CD4-positive, alpha-beta T cell (primary cell): ENCODE results near the gene CACNG8. TPM values are rescaled to one million over a fixed set of nuclear protein-coding genes. Genes with fewer than 3 reads are reported as not detected.

ENCODE experiments used
- ATAC-seq: fragments of 200-7000 bp; cut with Tn5 transposase; one replicate; pipeline ENCODE4 v1.10.0; 2022; ENCODE audit warnings: mild to moderate bottlenecking; ENCODE audit not compliant: poor library complexity
- CTCF ChIA-PET: fragments of 350-600 bp; sonication (Branson Sonifier 250); formaldehyde crosslinking; loops from one replicate; lab custom pipeline; 2021; ENCODE audit warnings: antibody characterized with exemption, inconsistent platforms; lab: Charles Lee
- POLR2A ChIA-PET: fragments of 350-600 bp; sonication (Branson Sonifier 250); formaldehyde crosslinking; loops from one replicate; lab custom pipeline; 2021; ENCODE audit warnings: antibody characterized with exemption, inconsistent platforms; lab: Charles Lee
- DNase-seq, 14 experiments: peaks; one replicate each; pipeline ENCODE4 v3.0.0-alpha.2; 2013 to 2020; ENCODE audit warnings: mixed read lengths in 2 of 14
- H3K27ac ChIP-seq, 2 donors: one replicate each; pipeline versions ENCODE4 v1.5.1 to v1.7.0; 2013; ENCODE audit warnings: low read length in 2 of 2, low read depth in 1 of 2, mild to moderate bottlenecking in 1 of 2
- H3K27me3 ChIP-seq, 2 experiments: 1 replicate in 1 of 2; 2 replicates in 1 of 2; pipeline versions ENCODE4 v1.6.1 to v1.7.0; 2013; ENCODE audit warnings: low read length in 2 of 2, control low read depth in 1 of 2, mild to moderate bottlenecking in 1 of 2, moderate library complexity in 1 of 2; ENCODE audit not compliant: insufficient read depth in 2 of 2, control insufficient read depth in 1 of 2
- H3K36me3 ChIP-seq: one replicate; pipeline ENCODE4 v1.6.1; 2013; ENCODE audit warnings: low read length, control low read depth; ENCODE audit not compliant: insufficient read depth
- H3K4me1 ChIP-seq: one replicate; pipeline ENCODE4 v1.6.1; 2013; ENCODE audit warnings: low read length, control low read depth; ENCODE audit not compliant: insufficient read depth
- H3K4me3 ChIP-seq: one replicate; pipeline ENCODE4 v1.5.1; 2013; ENCODE audit warnings: mild to moderate bottlenecking, low read length, moderate library complexity
- H3K9me3 ChIP-seq, 2 experiments: 1 replicate in 1 of 2; 2 replicates in 1 of 2; pipeline versions ENCODE4 v1.6.1 to v1.7.0; 2013; ENCODE audit warnings: low read length in 2 of 2, mild to moderate bottlenecking in 2 of 2, control low read depth in 1 of 2, moderate library complexity in 1 of 2; ENCODE audit not compliant: control insufficient read depth in 1 of 2, insufficient read depth in 1 of 2
- H3K27ac Mint-ChIP-seq: one replicate; pipeline ENCODE4 v1.8.0; 2020; ENCODE audit warnings: mixed read lengths
- H3K27me3 Mint-ChIP-seq: one replicate; pipeline ENCODE4 v1.8.0; 2021; ENCODE audit warnings: mixed read lengths
- H3K36me3 Mint-ChIP-seq: one replicate; pipeline ENCODE4 v1.8.0; 2021; ENCODE audit warnings: low read depth, mixed read lengths
- H3K4me1 Mint-ChIP-seq: one replicate; pipeline ENCODE4 v1.8.0; 2021; ENCODE audit warnings: low read depth, mixed read lengths
- H3K4me3 Mint-ChIP-seq: one replicate; pipeline ENCODE4 v1.8.0; 2020; ENCODE audit warnings: mild to moderate bottlenecking, mixed read lengths
- H3K9me3 Mint-ChIP-seq: one replicate; pipeline ENCODE4 v1.8.0; 2020; ENCODE audit warnings: mixed read lengths
- CTCF ChIP-seq: fragments of 200-600 bp; IDR thresholded peaks from one replicate; pipeline ENCODE4 v1.8.0; 2022; ENCODE audit warnings: antibody characterized with exemption, mild to moderate bottlenecking
- intact Hi-C, 2 experiments: fragments of 100-400 bp; cut with DNase I in 1 of 2; cut with micrococcal nuclease in 1 of 2; formaldehyde crosslinking; loops; one replicate each; pipeline versions ENCODE4 v1.15.1 to v1.9.0; 2023 to 2025; cut with DNase I, micrococcal nuclease
- total RNA-seq, 174 experiments: library from RNA in 2 of 174; stranded (reverse) in 2 of 174; gene quantifications; one replicate each; pipeline ENCODE4 v1.2.3 and lab custom pipeline; 2021 to 2026

Gene CACNG8
- total RNA-seq, 2 experiments from 2014 or later, result not detected

DNA sequence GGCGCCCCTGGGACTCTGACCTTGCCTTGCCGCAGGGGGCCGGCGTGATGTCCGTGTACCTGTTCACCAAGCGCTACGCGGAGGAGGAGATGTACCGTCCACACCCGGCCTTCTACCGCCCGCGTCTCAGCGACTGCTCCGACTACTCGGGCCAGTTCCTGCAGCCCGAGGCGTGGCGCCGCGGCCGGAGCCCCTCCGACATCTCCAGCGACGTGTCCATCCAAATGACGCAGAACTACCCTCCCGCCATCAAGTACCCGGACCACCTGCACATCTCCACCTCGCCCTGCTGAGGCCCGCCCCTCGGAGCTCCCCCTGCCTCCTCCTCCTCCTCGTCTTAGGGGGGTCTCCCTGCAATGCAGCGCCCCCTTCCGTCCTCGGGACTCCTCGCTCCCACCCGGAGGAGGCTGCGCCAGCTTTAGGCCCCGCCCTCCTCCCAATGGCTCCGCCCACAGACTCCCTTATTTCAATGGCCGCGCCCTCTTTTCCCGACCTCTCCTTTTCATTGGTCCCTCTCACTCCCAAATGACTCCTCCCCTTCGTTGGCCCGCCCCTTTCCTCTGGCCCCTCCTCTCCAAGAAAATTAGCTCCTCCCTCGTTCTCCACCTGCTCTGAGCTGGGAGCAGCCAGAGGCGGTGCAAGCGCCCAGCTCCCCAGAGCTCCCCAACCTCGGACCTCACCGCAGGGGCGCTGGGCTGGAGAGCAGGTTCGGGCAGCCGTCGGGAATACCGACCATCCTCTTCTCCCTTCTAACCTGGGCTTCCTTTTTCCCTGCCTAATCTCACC lies 20.5 kb upstream of the CACNG8 start:
- H3K27me3 ChIP-seq, result peaks cover 32 to 43% of the 10 kb centered on the region in 2 experiments
- DNase-seq, result peak in 2 of 14 experiments; percentile 10 to 34
- H3K27me3 Mint-ChIP-seq, result peaks cover 82% of the 10 kb centered on the region
- H3K36me3 Mint-ChIP-seq, result no peaks in the 10 kb centered on the region
- no peak for ATAC-seq
- peaks cover 0 to 26% of the 10 kb centered on the region in 2 experiments for H3K9me3 ChIP-seq
- no peak overlapping the region for H3K27ac ChIP-seq
- no peak overlapping the region for H3K4me3 ChIP-seq
- POLR2A ChIA-PET, result no interaction called here
- H3K36me3 ChIP-seq, result no peaks in the 10 kb centered on the region
- H3K27ac Mint-ChIP-seq, result no peak overlapping the region
- H3K4me1 Mint-ChIP-seq, result no peaks in the 10 kb centered on the region
- H3K9me3 Mint-ChIP-seq, result no peaks in the 10 kb centered on the region
- intact Hi-C loops, result no loop called here
- no peak overlapping the region for H3K4me3 Mint-ChIP-seq
- no peak for TF ChIP-seq CTCF
- CTCF ChIA-PET, result no interaction called here
- H3K4me1 ChIP-seq, result no peaks in the 10 kb centered on the region

GRCh38 chr19:53944416-53944815 lies 18.3 kb upstream of the CACNG8 start:
- Histone ChIP-seq H3K27ac (no peak overlapping the region), H3K27me3 (peaks cover 29 to 40% of the 10 kb centered on the region in 2 experiments), H3K4me1 (no peaks in the 10 kb centered on the region), H3K36me3 (no peaks in the 10 kb centered on the region), H3K4me3 (no peak overlapping the region), H3K9me3 (peaks cover 0 to 26% of the 10 kb centered on the region in 2 experiments)
- no peak for TF ChIP-seq CTCF
- Mint-ChIP-seq H3K27ac (no peak overlapping the region), H3K36me3 (no peaks in the 10 kb centered on the region), H3K4me3 (no peak overlapping the region), H3K4me1 (no peaks in the 10 kb centered on the region), H3K27me3 (peaks cover 79% of the 10 kb centered on the region), H3K9me3 (no peaks in the 10 kb centered on the region)
- POLR2A ChIA-PET, result no interaction called here
- intact Hi-C loops, result no loop called here
- CTCF ChIA-PET, result no interaction called here
- ATAC-seq (no peak), DNase-seq (no peak)

- Mint-ChIP-seq H3K4me1 (no peaks in the 10 kb centered on the region), H3K36me3 (no peaks in the 10 kb centered on the region), H3K9me3 (no peaks in the 10 kb centered on the region), H3K4me3 (no peak overlapping the region), H3K27me3 (peaks cover 74% of the 10 kb centered on the region), H3K27ac (no peak overlapping the region)
- CTCF ChIA-PET, result no interaction called here
- peaks cover 29 to 38% of the 10 kb centered on the region in 2 experiments for H3K27me3 ChIP-seq
- no peak overlapping the region for H3K27ac ChIP-seq
- POLR2A ChIA-PET, result no interaction called here
- ATAC-seq (no peak), DNase-seq (no peak)
- intact Hi-C loops, result no loop called here
- H3K36me3 ChIP-seq, result no peaks in the 10 kb centered on the region
- H3K4me3 ChIP-seq, result no peak overlapping the region
- H3K4me1 ChIP-seq, result no peaks in the 10 kb centered on the region
- TF ChIP-seq CTCF, result no peak
- H3K9me3 ChIP-seq, result peaks cover 0 to 26% of the 10 kb centered on the region in 2 experiments
Measured at GRCh38 chr19:53944933-53945332, 17.8 kb upstream of the CACNG8 start.
